Stomach smooth muscle (tissue), 2 donors: ENCODE results near the gene ITCH.
"Not testable (repeated sequence)": the region's sequence is repeated elsewhere in the genome, so short reads cannot be mapped to it uniquely, and the experiment has no call there.

ENCODE experiments used
- H3K27ac ChIP-seq: one replicate; pipeline ENCODE4 v1.7.0; 2013; ENCODE audit warnings: mild to moderate bottlenecking, low read length, inconsistent platforms
- H3K27me3 ChIP-seq, 2 donors: one replicate each; pipeline ENCODE4 v1.7.0; 2013; ENCODE audit warnings: low read length in 2 of 2; ENCODE audit not compliant: insufficient read depth in 2 of 2, control insufficient read depth in 1 of 2
- H3K36me3 ChIP-seq, 2 donors: one replicate each; pipeline ENCODE4 v1.7.0; 2013; ENCODE audit warnings: low read length in 2 of 2; ENCODE audit not compliant: control insufficient read depth in 2 of 2, insufficient read depth in 2 of 2
- H3K4me1 ChIP-seq: one replicate; pipeline ENCODE4 v1.7.0; 2013; ENCODE audit warnings: low read length; ENCODE audit not compliant: control insufficient read depth, insufficient read depth
- H3K4me3 ChIP-seq, 2 donors: one replicate each; pipeline ENCODE4 v1.7.0; 2013; ENCODE audit warnings: low read length in 2 of 2
- H3K9ac ChIP-seq, 2 donors: one replicate each; pipeline ENCODE4 v1.7.0; 2013; ENCODE audit warnings: low read length in 2 of 2, mild to moderate bottlenecking in 1 of 2
- H3K9me3 ChIP-seq, 2 donors: one replicate each; pipeline ENCODE4 v1.7.0; 2013; ENCODE audit warnings: low read length in 2 of 2; ENCODE audit not compliant: control insufficient read depth in 2 of 2
- donor health status: healthy.
- donor health status: Pancreatic carcinoma.

ITCH gene

GRCh38 chr20:34382877-34383455 is 19.9 kb downstream of the ITCH start:
- not testable (repeated sequence) for H3K9ac ChIP-seq, H3K4me1 ChIP-seq, H3K4me3 ChIP-seq, H3K36me3 ChIP-seq, H3K27ac ChIP-seq, H3K9me3 ChIP-seq, H3K27me3 ChIP-seq

GRCh38 chr20:34385464-34385863 is 22.4 kb downstream of the ITCH start:
- Histone ChIP-seq H3K27ac (no peak overlapping the region), H3K27me3 (no peaks in the 10 kb centered on the region), H3K4me3 (no peak overlapping the region), H3K4me1 (no peaks in the 10 kb centered on the region), H3K36me3 (no peaks in the 10 kb centered on the region), H3K9me3 (no peaks in the 10 kb centered on the region), H3K9ac (no peak overlapping the region)

GRCh38 chr20:34388000-34388399 is 24.9 kb downstream of the ITCH start:
- H3K9ac ChIP-seq, result no peak overlapping the region
- H3K27ac ChIP-seq, result no peak overlapping the region
- no peaks in the 10 kb centered on the region for H3K4me1 ChIP-seq

GRCh38 chr20:34388678-34389077 is 25.6 kb downstream of the ITCH start:
- Histone ChIP-seq H3K4me3 (no peak overlapping the region), H3K36me3 (peaks cover 0 to 4% of the 10 kb centered on the region in 2 donors), H3K27me3 (no peaks in the 10 kb centered on the region), H3K27ac (no peak overlapping the region), H3K9me3 (no peaks in the 10 kb centered on the region), H3K4me1 (no peaks in the 10 kb centered on the region), H3K9ac (no peak overlapping the region)

More at GRCh38 chr20:34388000-34388399, 24.9 kb downstream of the ITCH start:
- H3K9me3 ChIP-seq, result no peaks in the 10 kb centered on the region
- peaks cover 0 to 1% of the 10 kb centered on the region in 2 donors for H3K36me3 ChIP-seq
- no peak overlapping the region for H3K4me3 ChIP-seq
- no peaks in the 10 kb centered on the region for H3K27me3 ChIP-seq

GRCh38 chr20:34389206-34389953 is 26.3 kb downstream of the ITCH start:
- Histone ChIP-seq H3K27me3 (no peaks in the 10 kb centered on the region), H3K4me1 (no peaks in the 10 kb centered on the region), H3K4me3 (no peak overlapping the region), H3K9me3 (no peaks in the 10 kb centered on the region), H3K36me3 (peaks cover 1 to 5% of the 10 kb centered on the region in 2 donors), H3K27ac (no peak overlapping the region), H3K9ac (no peak overlapping the region)

- Histone ChIP-seq H3K9me3 (no peaks in the 10 kb centered on the region), H3K27me3 (no peaks in the 10 kb centered on the region), H3K27ac (no peak overlapping the region), H3K4me1 (no peaks in the 10 kb centered on the region), H3K36me3 (peaks cover 5 to 8% of the 10 kb centered on the region in 2 donors), H3K4me3 (no peak overlapping the region), H3K9ac (no peak overlapping the region)
Observed at GRCh38 chr20:34389954-34390555, 27.0 kb downstream of the ITCH start.

- no peak overlapping the region for H3K27ac ChIP-seq
Observed at GRCh38 chr20:34396408-34396807, 33.3 kb downstream of the ITCH start.

GRCh38 chr20:34397096-34397495 is 34.0 kb downstream of the ITCH start:
- H3K9ac ChIP-seq, result no peak overlapping the region
- H3K27ac ChIP-seq, result no peak overlapping the region
- no peaks in the 10 kb centered on the region for H3K27me3 ChIP-seq
- no peak overlapping the region for H3K4me3 ChIP-seq
- peaks cover 8 to 12% of the 10 kb centered on the region in 2 donors for H3K36me3 ChIP-seq
- no peaks in the 10 kb centered on the region for H3K4me1 ChIP-seq
- H3K9me3 ChIP-seq, result no peaks in the 10 kb centered on the region

More at GRCh38 chr20:34396408-34396807, 33.3 kb downstream of the ITCH start:
- no peaks in the 10 kb centered on the region for H3K27me3 ChIP-seq
- H3K9me3 ChIP-seq, result no peaks in the 10 kb centered on the region
- H3K4me1 ChIP-seq, result no peaks in the 10 kb centered on the region
- peaks cover 8 to 12% of the 10 kb centered on the region in 2 donors for H3K36me3 ChIP-seq
- H3K4me3 ChIP-seq, result no peak overlapping the region
- no peak overlapping the region for H3K9ac ChIP-seq

- not testable (repeated sequence) for H3K4me1 ChIP-seq, H3K27me3 ChIP-seq, H3K9me3 ChIP-seq, H3K4me3 ChIP-seq, H3K36me3 ChIP-seq, H3K27ac ChIP-seq, H3K9ac ChIP-seq
Observed at GRCh38 chr20:34400776-34401175, 37.7 kb downstream of the ITCH start.

GRCh38 chr20:34401741-34402455 is 38.8 kb downstream of the ITCH start:
- Histone ChIP-seq H3K27me3 (no peaks in the 10 kb centered on the region), H3K4me1 (no peaks in the 10 kb centered on the region), H3K9me3 (no peaks in the 10 kb centered on the region), H3K9ac (no peak overlapping the region), H3K4me3 (no peak overlapping the region), H3K36me3 (peaks cover 2 to 4% of the 10 kb centered on the region in 2 donors), H3K27ac (no peak overlapping the region)
